ENCODE results near the gene NYAP2.

DNA sequence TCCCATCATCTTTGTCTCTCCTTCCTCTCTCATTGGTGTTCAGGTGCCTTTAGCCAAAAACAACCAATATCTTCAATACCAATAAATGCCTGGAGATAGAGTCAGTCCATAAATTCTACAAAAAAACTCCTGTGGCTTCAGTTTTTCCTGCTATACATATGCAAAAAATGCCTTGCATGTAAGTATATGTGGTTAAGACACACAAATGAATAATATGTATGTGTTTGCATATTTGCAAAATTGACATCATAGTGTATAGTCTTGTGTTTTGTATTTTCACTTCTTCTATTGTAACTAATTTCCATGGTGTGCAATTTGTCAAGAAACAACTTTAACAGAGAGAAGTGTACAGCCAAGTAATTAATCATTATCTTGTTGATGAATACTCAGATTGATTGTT is 115.5 kb downstream of the NYAP2 start:
- TF ChIP-seq CTCF (IDR thresholded peaks at IDR 0.05) (no peak), POLR2A (IDR thresholded peaks at IDR 0.05) (no peak)
